ENCODE data around the gene R3HDM2.
A peak's percentile ranks its signal among the peaks of the same experiment; 100 is the strongest.
"Not testable (repeated sequence)": the region's sequence is repeated elsewhere in the genome, so short reads cannot be mapped to it uniquely, and the experiment has no call there.

The R3HDM2 gene

DNA sequence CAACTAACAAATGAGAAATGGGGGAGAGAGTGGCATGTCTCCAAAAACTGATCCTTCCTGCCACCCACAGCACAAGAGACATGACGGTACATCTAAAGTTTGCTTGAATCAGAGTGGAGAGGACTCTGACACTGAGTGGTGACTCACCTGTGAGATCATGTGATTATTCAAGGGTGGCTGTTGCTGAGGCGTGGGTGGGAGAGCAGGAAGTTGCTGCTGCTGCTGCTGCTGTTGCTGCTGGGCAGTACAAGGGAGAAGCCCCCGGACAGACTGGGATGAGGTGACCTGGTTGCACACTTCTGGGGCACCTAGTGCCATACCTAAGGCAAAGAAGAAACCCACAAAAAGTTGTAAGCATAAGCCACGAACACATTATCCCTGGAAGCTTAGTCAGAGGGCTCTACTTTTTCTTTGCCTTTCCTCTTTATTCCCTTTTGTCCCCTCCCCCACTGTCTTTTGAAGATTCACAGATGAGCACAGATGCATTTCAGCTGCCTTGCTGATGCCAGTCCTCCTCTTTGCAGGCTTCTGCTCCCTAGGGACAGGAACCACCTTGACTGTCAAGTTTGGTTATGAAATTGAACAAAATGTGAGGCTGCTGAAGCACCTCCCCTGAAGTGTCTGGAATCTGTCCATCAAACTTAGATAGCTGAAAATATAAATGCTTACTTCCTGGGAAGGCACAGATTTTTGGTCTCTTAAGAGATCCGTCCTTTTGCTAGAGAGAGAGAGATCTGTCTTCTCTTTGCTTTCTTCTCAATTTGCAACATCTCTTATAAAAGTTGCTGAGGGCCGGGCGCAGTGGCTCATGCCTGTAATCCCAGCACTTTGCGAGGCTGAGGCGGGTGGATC is 150.4 kb downstream of the R3HDM2 start:
- TF ChIP-seq YY1 (IDR thresholded peaks at IDR 0.05; ENCODE audit: insufficient read depth, insufficient read length) (no peak), SUZ12 (IDR thresholded peaks at IDR 0.05; ENCODE audit: extremely low read depth, insufficient read depth, insufficient read length) (no peak), ZNF274 (IDR thresholded peaks at IDR 0.05; ENCODE audit: low read depth, low read length) (no peak)
- Histone ChIP-seq H3K4me1 (ENCODE audit: insufficient read depth, insufficient read length) (peaks cover 5% of the 10 kb centered on the region), H3K36me3 (ENCODE audit: insufficient read depth, insufficient read length, low read length) (peaks cover 19% of the 10 kb centered on the region), H3K27me3 (ENCODE audit: insufficient read depth, insufficient read length) (no peaks in the 10 kb centered on the region), H3K9ac (ENCODE audit: insufficient read length, low read depth) (peak overlapping the region; percentile 0), H3K9me3 (ENCODE audit: insufficient read depth, low read length) (no peaks in the 10 kb centered on the region), H3K4me3 (ENCODE audit: insufficient read length, low read depth) (no peak overlapping the region)
- no peak for DNase-seq (ENCODE audit: low read depth, low spot score)

- Histone ChIP-seq H3K9ac (ENCODE audit: insufficient read length, low read depth) (no peak overlapping the region), H3K4me1 (ENCODE audit: insufficient read depth, insufficient read length) (peaks cover 3% of the 10 kb centered on the region), H3K27me3 (ENCODE audit: insufficient read depth, insufficient read length) (no peaks in the 10 kb centered on the region), H3K9me3 (ENCODE audit: insufficient read depth, low read length) (no peaks in the 10 kb centered on the region), H3K4me3 (ENCODE audit: insufficient read length, low read depth) (no peak overlapping the region), H3K36me3 (ENCODE audit: insufficient read depth, insufficient read length, low read length) (peaks cover 17% of the 10 kb centered on the region)
- TF ChIP-seq SUZ12 (IDR thresholded peaks at IDR 0.05; ENCODE audit: extremely low read depth, insufficient read depth, insufficient read length) = no peak
- no peak for TF ChIP-seq ZNF274 (IDR thresholded peaks at IDR 0.05; ENCODE audit: low read depth, low read length)
- TF ChIP-seq YY1 (IDR thresholded peaks at IDR 0.05; ENCODE audit: insufficient read depth, insufficient read length) = no peak
- DNase-seq (ENCODE audit: low read depth, low spot score) = no peak
These were observed 152.1 kb downstream of the R3HDM2 start for GRCh38 chr12:57278465-57279381.

DNA sequence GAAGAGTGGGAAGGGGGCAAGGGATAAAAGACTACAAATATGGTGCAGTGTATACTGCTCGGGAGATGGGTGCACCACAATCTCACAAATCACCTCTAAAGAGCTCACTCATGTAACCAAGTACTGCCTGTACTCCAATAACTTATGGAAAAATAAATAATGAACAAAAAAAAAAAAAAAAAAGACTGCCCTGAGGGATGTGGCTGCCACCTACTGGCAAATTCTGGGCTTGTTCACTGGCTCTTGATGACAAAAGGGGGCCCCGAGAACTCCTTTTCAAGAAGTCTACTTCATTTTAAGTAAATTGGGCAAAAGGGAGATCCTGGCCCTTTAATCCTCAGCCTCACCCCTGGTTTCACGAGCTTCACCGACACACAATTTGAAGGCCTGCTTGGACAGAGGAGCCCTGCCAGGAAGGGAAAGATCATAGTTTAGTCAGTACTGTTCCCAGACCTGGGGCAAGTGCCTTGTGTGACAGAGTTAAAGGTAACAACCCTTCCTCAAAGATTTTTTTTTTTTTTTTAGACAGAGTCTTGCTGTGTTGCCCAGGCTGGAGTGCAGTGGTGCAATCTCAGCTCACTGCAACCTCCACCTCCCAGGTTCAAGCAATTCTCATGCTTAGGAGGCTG is 153.8 kb downstream of the R3HDM2 start:
- no peaks in the 10 kb centered on the region for H3K27me3 ChIP-seq (ENCODE audit: insufficient read depth, insufficient read length)
- H3K4me1 ChIP-seq (ENCODE audit: insufficient read depth, insufficient read length) = peaks cover 3% of the 10 kb centered on the region
- peaks cover 11% of the 10 kb centered on the region for H3K36me3 ChIP-seq (ENCODE audit: insufficient read depth, insufficient read length, low read length)
- TF ChIP-seq ZNF274 (IDR thresholded peaks at IDR 0.05; ENCODE audit: low read depth, low read length) (no peak), SUZ12 (IDR thresholded peaks at IDR 0.05; ENCODE audit: extremely low read depth, insufficient read depth, insufficient read length) (no peak), YY1 (IDR thresholded peaks at IDR 0.05; ENCODE audit: insufficient read depth, insufficient read length) (no peak)
- no peak overlapping the region for H3K9ac ChIP-seq (ENCODE audit: insufficient read length, low read depth)
- no peaks in the 10 kb centered on the region for H3K9me3 ChIP-seq (ENCODE audit: insufficient read depth, low read length)
- DNase-seq (ENCODE audit: low read depth, low spot score) = no peak
- H3K4me3 ChIP-seq (ENCODE audit: insufficient read length, low read depth) = no peak overlapping the region

GRCh38 chr12:57276233-57276632 is 154.6 kb downstream of the R3HDM2 start:
- H3K4me1 ChIP-seq (ENCODE audit: insufficient read depth, insufficient read length); H3K9ac ChIP-seq (ENCODE audit: insufficient read length, low read depth); H3K27me3 ChIP-seq (ENCODE audit: insufficient read depth, insufficient read length); H3K4me3 ChIP-seq (ENCODE audit: insufficient read length, low read depth); DNase-seq (ENCODE audit: low read depth, low spot score); H3K9me3 ChIP-seq (ENCODE audit: insufficient read depth, low read length): not testable (repeated sequence)
- peaks cover 11% of the 10 kb centered on the region for H3K36me3 ChIP-seq (ENCODE audit: insufficient read depth, insufficient read length, low read length)

GRCh38 chr12:57273516-57273915 is 157.3 kb downstream of the R3HDM2 start:
- no peaks in the 10 kb centered on the region for H3K9me3 ChIP-seq (ENCODE audit: insufficient read depth, low read length)
- no peak overlapping the region for H3K9ac ChIP-seq (ENCODE audit: insufficient read length, low read depth)
- peaks cover 23% of the 10 kb centered on the region for H3K36me3 ChIP-seq (ENCODE audit: insufficient read depth, insufficient read length, low read length)
- TF ChIP-seq ZNF274 (IDR thresholded peaks at IDR 0.05; ENCODE audit: low read depth, low read length) (no peak), YY1 (IDR thresholded peaks at IDR 0.05; ENCODE audit: insufficient read depth, insufficient read length) (no peak), SUZ12 (IDR thresholded peaks at IDR 0.05; ENCODE audit: extremely low read depth, insufficient read depth, insufficient read length) (no peak)
- H3K4me3 ChIP-seq (ENCODE audit: insufficient read length, low read depth) = no peak overlapping the region
- H3K27me3 ChIP-seq (ENCODE audit: insufficient read depth, insufficient read length) = no peaks in the 10 kb centered on the region
- no peaks in the 10 kb centered on the region for H3K4me1 ChIP-seq (ENCODE audit: insufficient read depth, insufficient read length)
- DNase-seq (ENCODE audit: low read depth, low spot score) = no peak

DNA sequence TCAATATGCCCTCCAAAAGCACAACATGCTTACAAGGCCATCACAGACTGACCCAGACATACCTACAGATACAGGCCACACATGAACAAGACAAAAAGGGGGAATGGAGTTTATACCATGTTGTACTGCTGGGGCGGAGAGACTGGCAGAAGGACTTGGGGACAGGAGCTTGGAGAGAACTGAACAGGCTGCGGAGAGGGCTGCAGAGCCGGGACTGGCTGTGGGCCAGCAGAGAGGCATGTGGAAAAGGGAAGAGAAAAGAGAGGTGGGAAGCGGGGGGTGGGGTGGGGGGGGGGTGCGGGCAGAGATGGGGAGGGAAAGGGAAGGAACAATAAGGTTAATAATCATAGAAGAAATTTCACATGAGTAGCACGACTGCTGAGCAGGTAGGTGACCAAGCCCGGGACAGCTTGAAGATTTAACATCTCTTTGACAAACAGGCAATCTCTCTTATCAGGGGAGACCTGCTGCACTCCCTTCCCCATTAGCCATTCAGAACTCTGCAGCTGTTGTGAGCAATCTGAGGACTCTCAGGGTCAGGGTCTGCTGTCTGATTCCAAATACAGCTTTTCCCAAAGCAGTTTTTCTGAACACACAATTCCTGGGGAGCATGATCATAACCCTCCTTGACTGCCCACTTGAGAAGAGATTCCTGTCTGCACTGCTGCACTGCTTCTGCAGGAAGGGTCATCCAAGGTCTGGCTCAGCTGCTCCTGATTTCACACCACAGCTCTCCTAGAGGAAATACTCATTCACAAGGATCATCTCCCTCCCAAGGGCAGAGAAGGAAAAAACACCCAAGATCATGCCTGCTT is 158.3 kb downstream of the R3HDM2 start:
- Histone ChIP-seq H3K9ac (ENCODE audit: insufficient read length, low read depth) (no peak overlapping the region), H3K27me3 (ENCODE audit: insufficient read depth, insufficient read length) (no peaks in the 10 kb centered on the region), H3K4me1 (ENCODE audit: insufficient read depth, insufficient read length) (peaks cover 4% of the 10 kb centered on the region), H3K9me3 (ENCODE audit: insufficient read depth, low read length) (no peaks in the 10 kb centered on the region), H3K36me3 (ENCODE audit: insufficient read depth, insufficient read length, low read length) (peaks cover 24% of the 10 kb centered on the region), H3K4me3 (ENCODE audit: insufficient read length, low read depth) (no peak overlapping the region)
- no peak for TF ChIP-seq ZNF274 (IDR thresholded peaks at IDR 0.05; ENCODE audit: low read depth, low read length)
- TF ChIP-seq YY1 (IDR thresholded peaks at IDR 0.05; ENCODE audit: insufficient read depth, insufficient read length) = no peak
- no peak for TF ChIP-seq SUZ12 (IDR thresholded peaks at IDR 0.05; ENCODE audit: extremely low read depth, insufficient read depth, insufficient read length)
- no peak for DNase-seq (ENCODE audit: low read depth, low spot score)
